ENCODE data around the gene ATP5ME.

DNA sequence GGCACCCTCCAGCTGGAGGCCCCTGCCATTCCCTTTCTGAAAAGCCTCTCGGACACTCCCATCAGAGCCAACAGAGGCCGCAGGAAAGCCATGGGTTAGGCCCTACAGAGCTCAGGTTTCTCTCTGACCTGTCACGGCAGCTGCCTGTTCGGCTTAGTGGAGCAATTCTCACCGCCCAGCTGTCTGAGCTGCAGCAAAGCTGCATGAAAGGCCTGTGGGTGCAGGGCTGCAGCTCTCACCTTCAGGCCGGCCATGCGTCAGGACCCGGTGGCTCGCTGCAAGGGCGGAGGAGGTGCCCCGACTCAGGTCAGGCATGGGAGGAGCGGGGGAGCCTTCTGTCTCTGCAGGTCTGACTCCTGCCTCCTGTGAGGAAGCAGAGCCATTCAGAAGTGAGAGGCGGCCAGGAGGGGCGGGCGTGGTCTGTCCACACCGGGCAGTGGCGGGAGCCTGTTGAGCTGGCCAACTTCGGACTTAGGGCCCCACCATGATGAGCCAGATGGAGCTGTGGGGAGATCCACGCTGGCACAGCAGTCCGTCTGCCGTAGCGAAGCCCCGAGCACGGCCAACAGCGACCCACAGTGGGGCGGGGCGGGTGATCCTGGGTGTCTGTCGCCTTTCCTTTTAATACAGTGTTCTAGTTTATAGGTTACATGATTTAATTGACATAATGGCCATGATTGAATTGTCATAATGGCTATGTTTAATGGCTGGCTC is 25.3 kb downstream of the ATP5ME start:
- TF ChIP-seq CTCF (conservative IDR thresholded peaks at IDR 0.05; ENCODE audit: low read length) (no peak), EZH2phosphoT487 (IDR thresholded peaks at IDR 0.05; ENCODE audit: borderline replicate concordance, low read depth, low read length) (no peak)
